ENCODE measurements around the gene ZNF577. TPM values are rescaled to one million over a fixed set of nuclear protein-coding genes. Genes with fewer than 3 reads are reported as not detected.
A peak's percentile ranks its signal among the peaks of the same experiment; 100 is the strongest.

The ZNF577 gene
- total RNA-seq, 1 donor from 2014 or later: 14.3 TPM

- peaks cover 23% of the 10 kb centered on the region for H3K9me3 Mint-ChIP-seq (ENCODE audit: unreplicated experiment)
- peaks cover 4% of the 10 kb centered on the region for H3K4me1 Mint-ChIP-seq (ENCODE audit: low read depth, unreplicated experiment)
- peaks cover 42% of the 10 kb centered on the region for H3K36me3 Mint-ChIP-seq (ENCODE audit: unreplicated experiment)
- DNase-seq: no peak
- H3K4me3 Mint-ChIP-seq (ENCODE audit: unreplicated experiment): peak overlapping the region; percentile 100
- peaks cover 2% of the 10 kb centered on the region for H3K27me3 Mint-ChIP-seq (ENCODE audit: unreplicated experiment)
- H3K27ac Mint-ChIP-seq (ENCODE audit: unreplicated experiment): peak overlapping the region; percentile 97
- no peak for TF ChIP-seq CTCF (IDR thresholded peaks at IDR 0.05; ENCODE audit: partially characterized antibody, unreplicated experiment)
Observed at GRCh38 chr19:51905206-51905605, 17.5 kb upstream of the ZNF577 start.

GRCh38 chr19:51904331-51905165, 16.8 kb upstream of the ZNF577 start, which contains the start of gene ZNF649:
Gene ZNF649 (minus strand): TSS chr19:51905017. CDS start chr19:51900107, 4,910 bp downstream.
- Mint-ChIP-seq H3K36me3 (ENCODE audit: unreplicated experiment) (peaks cover 46% of the 10 kb centered on the region), H3K27me3 (ENCODE audit: unreplicated experiment) (peaks cover 2% of the 10 kb centered on the region), H3K27ac (ENCODE audit: unreplicated experiment) (peak within 1 kb of the TSS; percentile 97), H3K4me1 (ENCODE audit: low read depth, unreplicated experiment) (peaks cover 4% of the 10 kb centered on the region), H3K9me3 (ENCODE audit: unreplicated experiment) (peaks cover 24% of the 10 kb centered on the region), H3K4me3 (ENCODE audit: unreplicated experiment) (peak within 1 kb of the TSS; percentile 100)
- TF ChIP-seq CTCF (IDR thresholded peaks at IDR 0.05; ENCODE audit: partially characterized antibody, unreplicated experiment): no peak
- peak; percentile 88 for DNase-seq

- no peak for TF ChIP-seq CTCF (IDR thresholded peaks at IDR 0.05; ENCODE audit: partially characterized antibody, unreplicated experiment)
- DNase-seq: no peak
- peak overlapping the region; percentile 100 for H3K4me3 Mint-ChIP-seq (ENCODE audit: unreplicated experiment)
- peaks cover 43% of the 10 kb centered on the region for H3K36me3 Mint-ChIP-seq (ENCODE audit: unreplicated experiment)
- peaks cover 4% of the 10 kb centered on the region for H3K4me1 Mint-ChIP-seq (ENCODE audit: low read depth, unreplicated experiment)
- peak overlapping the region; percentile 9 for H3K27ac Mint-ChIP-seq (ENCODE audit: unreplicated experiment)
- H3K27me3 Mint-ChIP-seq (ENCODE audit: unreplicated experiment): peaks cover 2% of the 10 kb centered on the region
- peaks cover 20% of the 10 kb centered on the region for H3K9me3 Mint-ChIP-seq (ENCODE audit: unreplicated experiment)
Observed at GRCh38 chr19:51903192-51903591, 15.4 kb upstream of the ZNF577 start.

GRCh38 chr19:51901860-51902259, 14.1 kb upstream of the ZNF577 start:
- peaks cover 17% of the 10 kb centered on the region for H3K9me3 Mint-ChIP-seq (ENCODE audit: unreplicated experiment)
- peaks cover 2% of the 10 kb centered on the region for H3K27me3 Mint-ChIP-seq (ENCODE audit: unreplicated experiment)
- no peak for DNase-seq
- peaks cover 4% of the 10 kb centered on the region for H3K4me1 Mint-ChIP-seq (ENCODE audit: low read depth, unreplicated experiment)
- no peak for TF ChIP-seq CTCF (IDR thresholded peaks at IDR 0.05; ENCODE audit: partially characterized antibody, unreplicated experiment)
- peaks cover 42% of the 10 kb centered on the region for H3K36me3 Mint-ChIP-seq (ENCODE audit: unreplicated experiment)
- no peak overlapping the region for H3K27ac Mint-ChIP-seq (ENCODE audit: unreplicated experiment)
- H3K4me3 Mint-ChIP-seq (ENCODE audit: unreplicated experiment): no peak overlapping the region

GRCh38 chr19:51891193-51891747, 3.5 kb upstream of the ZNF577 start:
- no peak overlapping the region for H3K27ac Mint-ChIP-seq (ENCODE audit: unreplicated experiment)
- no peak for TF ChIP-seq CTCF (IDR thresholded peaks at IDR 0.05; ENCODE audit: partially characterized antibody, unreplicated experiment)
- H3K36me3 Mint-ChIP-seq (ENCODE audit: unreplicated experiment): peaks cover 57% of the 10 kb centered on the region
- H3K4me1 Mint-ChIP-seq (ENCODE audit: low read depth, unreplicated experiment): peaks cover 3% of the 10 kb centered on the region
- no peak overlapping the region for H3K4me3 Mint-ChIP-seq (ENCODE audit: unreplicated experiment)
- peaks cover 5% of the 10 kb centered on the region for H3K9me3 Mint-ChIP-seq (ENCODE audit: unreplicated experiment)
- peaks cover 4% of the 10 kb centered on the region for H3K27me3 Mint-ChIP-seq (ENCODE audit: unreplicated experiment)
- DNase-seq: no peak
